ENCODE measurements around the gene CAMTA1.

The CAMTA1 gene

DNA sequence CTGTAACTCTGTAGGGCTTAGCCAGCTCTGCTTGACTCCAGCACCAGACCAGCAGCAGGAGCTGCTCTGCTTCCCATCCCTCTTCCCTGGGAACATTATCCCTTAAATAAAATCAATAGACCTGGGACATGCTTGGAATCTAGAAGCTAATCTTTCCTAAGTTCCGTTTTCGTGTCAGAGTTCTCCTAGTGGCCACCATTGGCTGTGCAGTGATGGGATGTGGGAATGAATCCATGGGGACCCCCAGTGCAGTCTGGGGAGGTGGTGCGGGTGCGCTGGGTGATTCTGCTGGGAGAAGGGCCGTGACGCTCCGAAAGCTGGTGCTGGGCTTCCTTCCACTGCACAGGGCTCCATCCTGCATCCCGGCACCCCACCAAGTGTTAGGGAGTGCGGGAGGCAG is 202.7 kb downstream of the CAMTA1 start:
- DNase-seq: no peak

DNA sequence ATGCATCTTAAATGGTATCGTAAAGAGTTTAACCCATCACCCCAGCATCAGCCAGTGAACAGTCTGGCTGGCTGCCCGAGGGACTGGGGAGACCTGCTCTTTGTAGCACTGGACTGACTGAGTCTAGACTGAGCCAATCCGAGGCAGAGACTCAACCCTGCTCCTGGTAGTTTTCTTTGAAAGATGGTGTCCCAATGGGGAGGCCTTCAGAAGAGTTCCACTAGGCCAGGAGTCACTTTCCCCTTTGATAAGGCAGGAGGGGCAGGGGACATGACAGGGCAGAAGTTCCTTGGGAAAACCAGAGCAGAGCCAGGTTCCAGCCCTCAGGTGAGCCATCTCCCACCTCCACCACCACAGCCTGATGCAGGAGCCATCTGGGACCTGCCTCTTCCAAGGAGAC is 203.5 kb downstream of the CAMTA1 start:
- DNase-seq: no peak

DNA sequence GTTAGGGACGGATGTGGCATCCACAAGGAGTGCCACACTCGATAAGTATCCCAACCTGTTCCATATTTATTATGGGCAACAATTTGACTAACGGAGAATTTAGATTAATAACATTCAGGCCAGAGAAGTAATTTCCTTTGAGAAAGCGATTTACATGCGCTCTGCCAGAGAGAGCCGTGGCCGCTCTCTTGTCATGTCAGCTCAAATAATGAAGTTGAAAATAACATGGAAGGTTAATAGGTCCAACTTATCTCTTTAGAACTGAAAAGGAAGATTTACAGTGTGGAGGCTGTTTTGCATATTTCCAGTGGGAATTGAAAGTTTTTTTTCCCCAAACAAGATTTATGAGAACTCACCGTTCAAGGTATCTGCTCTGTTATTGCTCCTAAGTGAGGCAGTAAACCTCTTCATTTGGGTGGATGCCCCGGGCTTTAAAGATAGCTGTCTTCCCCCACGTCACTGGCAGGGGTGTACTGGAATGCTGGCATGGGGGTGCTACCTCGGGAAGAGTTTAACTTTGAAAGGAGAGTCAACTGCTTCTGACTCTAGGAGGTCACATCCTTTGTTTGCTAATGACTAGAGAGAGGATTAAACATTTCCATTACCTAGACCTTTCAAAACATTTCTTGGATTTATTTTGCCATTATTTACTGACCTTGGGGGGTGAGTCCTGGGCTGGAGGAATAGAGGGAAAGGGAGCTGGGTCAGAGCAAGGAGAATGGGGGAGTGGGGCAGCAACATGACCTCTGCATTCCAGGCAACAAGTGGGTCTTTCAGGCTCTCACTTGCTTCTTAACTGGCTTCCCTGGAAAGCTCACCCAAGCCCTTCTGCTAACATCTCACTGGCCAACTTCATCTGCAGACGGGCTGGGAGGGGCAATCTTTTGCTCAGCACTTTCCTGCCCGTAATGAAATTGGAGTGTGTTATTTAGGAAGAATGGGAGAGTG is 204.2 kb downstream of the CAMTA1 start:
- DNase-seq: no peak

DNA sequence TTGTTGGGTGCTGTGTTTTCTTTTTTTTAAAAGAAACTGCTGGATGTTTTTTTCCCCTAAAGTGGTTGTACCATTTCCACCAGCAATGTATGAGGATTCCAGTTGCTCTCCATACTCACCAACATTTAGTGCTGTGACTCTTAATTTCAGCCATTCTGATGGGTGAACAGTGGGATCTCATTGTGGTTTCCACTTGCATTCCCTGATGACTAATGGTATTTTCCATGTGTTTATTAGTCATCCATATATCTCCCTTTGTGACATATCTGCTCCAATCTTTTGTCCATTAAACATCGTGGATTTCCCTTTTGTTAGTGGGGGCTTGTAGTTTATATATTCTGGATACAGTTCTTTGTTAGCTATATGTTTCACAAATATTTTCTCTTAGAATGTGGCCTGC is 206.0 kb downstream of the CAMTA1 start:
- no peak for DNase-seq

DNA sequence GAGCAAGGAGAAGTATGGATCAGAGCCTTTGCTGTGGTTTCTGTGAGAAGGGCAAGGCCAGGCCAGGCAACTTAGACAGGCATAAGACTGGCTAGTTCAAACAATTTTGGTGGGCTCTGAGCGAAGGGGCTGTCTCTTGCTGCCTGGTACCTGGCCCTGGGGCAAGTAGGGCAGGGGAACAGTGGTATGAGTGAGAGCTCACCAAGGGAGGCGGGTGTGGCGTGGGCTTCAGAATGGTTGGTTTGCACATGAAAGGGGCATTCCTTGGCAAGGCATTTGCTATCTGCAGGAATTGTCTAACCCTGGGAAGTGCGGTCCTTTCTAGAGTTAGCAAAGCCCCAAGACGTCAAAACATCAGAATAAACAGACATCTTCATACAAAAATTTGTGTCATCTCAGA is 210.5 kb downstream of the CAMTA1 start:
- DNase-seq: no peak

DNA sequence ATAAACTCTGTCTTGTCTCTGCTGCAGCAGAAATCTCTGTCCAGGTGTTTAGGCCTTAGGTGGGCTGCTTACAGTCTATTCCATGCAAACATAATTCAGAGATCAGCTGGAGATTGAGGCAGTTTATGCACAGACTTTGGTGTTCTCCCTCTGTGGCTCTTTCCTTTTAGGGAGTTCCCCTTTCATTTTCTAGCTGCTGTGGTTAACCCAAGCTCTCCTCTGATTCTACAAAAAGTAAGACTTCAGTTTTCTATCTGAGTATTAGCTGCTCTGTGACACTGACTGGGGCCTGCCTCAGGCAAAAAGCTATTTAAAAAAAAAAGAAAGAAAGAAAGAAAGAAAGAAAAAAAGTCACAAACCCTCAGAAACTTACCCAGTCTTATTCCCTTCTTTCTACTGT is 211.1 kb downstream of the CAMTA1 start:
- no peak for DNase-seq

DNA sequence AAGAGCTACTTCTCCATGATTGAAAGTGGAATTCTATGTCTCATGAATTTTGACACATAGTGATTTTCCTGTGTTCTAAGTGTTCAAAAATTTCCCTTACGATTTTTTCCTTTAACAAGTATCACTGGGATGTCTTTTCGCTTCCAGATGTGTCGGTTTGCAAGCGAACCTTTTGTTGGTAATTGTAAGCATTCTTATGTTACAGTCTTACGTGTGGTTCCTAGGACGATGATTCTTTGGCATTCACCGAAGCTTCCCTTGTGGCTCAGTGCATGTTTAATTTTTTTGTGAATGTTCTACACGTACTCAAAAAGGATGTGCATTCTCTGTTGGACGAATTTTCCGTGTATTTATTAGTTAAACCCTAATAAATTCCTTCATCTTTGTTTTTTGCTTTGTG is 211.6 kb downstream of the CAMTA1 start:
- no peak for DNase-seq

DNA sequence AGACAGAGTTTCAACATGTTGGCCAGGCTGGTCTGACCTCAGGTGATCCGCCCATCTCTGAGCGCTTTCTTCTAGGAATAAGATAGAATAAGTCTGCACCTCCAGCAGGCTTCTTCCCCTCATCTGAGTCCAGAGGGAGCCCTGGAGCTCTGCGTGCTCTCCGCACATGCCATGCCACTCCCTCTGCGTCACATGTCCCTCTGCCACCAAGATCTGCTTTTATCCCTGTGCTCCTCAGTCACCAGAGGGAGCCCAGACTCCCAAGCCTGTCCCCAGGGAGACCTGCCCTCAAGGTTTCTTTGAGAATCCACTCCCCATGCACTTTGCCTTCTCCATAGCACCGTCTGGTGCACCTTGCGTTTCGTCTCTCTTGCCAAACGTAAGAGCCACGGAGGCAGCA is 213.0 kb downstream of the CAMTA1 start:
- DNase-seq: no peak

DNA sequence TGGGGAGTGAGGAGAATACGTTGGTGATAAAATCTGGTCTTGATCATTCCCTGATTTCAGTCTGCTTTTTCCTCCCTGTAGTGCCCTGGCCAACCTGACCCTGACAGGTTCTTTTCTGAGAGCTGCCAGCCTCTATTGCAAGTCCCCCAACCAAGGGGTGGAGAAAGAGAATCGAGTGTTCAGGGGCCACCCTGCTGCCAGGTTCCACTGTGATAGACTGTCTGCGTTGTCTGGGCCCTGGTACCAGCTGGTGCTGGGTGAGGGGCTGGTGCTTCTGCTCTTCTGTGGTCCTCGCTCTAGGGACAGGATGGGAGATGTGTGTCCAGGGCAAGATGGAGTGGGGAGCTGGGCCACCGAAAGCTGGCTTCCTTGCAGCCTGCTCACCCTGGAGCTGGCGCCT is 214.6 kb downstream of the CAMTA1 start:
- no peak for DNase-seq

DNA sequence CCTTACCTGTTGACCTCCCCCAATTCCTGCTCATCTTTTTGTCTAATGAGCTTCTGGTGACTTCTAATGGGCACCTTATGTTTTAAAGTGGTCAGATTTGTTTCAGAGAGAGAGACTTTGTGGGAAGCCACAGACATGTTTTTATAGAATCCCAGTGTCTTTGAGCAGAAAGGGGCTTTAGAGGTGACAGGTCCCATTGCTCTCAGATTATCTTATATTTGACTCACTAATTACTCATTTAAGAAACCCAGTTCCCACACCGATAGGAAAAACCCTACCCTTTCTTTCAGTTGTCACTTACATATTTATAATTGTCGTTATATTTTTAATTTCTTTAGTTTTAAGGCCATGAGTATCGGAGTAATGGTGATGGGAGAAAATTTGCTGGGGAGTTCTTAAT is 215.5 kb downstream of the CAMTA1 start:
- DNase-seq: no peak

DNA sequence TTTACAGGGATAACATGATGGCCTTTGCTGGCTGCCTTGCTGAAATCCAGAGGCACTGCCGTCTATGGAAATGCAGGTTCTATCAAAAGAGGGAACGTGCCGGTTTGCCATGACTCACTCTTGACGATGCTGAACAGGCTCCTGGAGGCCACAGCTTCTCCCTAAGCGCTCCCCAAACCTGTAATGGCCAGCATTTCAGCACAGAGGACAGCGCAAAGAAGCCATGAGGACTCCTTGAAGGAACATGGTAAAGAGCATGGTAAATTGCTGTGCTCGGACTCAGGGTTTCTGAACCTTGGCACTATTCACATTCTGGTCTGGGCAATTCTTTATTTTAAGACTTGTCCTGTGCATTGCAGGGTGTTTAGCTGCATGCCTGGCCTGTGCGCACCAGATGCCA is 217.5 kb downstream of the CAMTA1 start:
- DNase-seq: no peak

DNA sequence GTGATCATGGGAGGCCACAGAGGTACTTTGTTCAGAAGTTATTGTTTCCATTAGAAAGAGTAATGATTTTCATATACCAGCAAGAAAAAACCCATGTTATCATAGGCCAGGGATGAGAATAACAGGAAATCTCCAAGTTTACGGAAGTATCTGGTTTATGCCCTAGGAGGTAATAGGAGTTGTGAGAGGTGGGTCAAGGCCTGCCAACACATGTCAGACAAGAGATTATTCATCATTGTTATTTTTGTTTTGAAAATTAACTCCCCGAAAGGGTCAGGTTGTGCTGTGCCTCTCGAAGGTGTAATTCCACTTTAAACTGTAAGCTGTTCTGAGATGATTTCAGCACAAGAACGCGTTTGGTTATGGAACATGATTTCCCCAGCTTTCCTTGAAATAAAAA is 218.4 kb downstream of the CAMTA1 start:
- no peak for DNase-seq

DNA sequence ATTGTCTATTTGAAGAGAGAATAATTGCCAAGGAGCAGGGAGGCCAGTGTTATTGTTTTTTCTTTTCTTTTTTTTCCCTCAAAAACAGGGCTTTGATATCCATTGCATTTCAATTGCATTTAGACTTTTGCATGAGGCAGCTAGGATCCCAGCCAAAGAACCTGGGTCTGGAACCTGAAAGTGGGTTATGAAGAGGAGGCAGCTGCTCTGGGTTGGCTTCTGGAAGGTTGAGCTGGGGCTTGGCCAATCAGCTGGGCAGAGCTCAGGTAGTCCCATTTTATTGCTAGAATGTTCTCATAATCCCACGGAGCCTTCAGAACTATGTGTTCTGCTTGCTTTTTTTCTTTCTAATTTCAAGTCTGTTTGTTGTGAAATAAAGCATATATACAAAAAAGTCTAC is 218.9 kb downstream of the CAMTA1 start:
- no peak for DNase-seq

DNA sequence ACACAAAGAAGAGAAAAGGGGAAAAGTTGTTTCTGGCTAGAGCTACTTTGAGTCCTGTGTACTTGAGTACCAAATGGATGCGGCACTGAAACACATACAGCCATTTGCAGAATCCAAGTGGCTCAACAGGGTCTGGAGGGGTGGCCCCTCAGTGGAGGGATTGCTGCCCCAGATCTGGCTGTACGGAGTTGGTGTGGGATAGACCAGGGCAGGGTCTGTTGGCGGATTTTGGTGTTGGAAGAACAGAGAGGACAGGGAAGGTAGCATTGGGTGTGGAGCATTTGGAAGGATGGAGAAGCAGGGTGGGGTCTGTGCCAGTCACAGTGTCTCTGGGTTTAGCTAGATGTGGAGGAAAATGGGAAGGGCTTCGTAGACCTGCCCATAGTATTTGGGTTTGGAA is 220.5 kb downstream of the CAMTA1 start:
- DNase-seq: no peak

DNA sequence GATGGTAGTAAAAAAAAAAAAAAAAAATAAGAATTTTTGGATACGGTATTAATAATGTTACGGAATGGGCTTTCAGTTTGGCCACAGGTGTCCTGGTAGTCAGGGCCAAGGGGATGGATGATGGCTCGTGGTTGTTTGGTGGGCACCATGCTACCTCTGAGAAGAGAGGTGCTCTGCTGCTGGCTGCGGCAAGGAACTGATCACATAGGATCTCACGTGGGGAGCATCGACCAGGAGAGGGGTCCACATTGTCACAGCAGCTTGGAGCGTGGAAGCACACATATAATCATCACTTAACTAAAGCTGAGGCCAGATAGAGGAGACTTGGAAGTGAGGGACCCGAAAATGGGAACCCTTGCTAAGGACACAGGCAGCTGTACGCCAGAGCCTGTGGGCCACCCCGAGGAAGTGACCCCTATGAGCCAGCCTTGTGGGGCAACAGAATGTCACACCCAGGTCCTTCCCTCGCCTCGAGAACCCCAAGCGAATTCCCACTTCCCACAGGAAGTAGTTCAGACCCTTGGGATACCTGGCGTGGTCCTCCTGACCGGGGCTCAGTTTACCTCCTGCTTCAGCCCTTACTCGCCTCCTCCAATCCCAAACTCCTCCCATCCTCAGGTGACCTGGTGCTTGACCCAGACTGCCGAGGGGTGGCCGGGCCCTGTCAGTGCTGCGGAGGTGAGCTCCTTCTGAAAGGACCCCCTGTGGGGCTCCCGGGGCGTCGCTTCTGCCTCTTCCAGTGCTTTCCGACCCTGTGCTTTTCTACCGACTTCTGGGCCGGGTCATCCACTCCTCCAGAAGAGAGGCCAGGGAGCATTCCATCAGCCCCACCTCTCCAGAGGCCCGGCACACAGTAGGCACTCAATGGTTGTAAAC is 222.0 kb downstream of the CAMTA1 start:
- DNase-seq: no peak

DNA sequence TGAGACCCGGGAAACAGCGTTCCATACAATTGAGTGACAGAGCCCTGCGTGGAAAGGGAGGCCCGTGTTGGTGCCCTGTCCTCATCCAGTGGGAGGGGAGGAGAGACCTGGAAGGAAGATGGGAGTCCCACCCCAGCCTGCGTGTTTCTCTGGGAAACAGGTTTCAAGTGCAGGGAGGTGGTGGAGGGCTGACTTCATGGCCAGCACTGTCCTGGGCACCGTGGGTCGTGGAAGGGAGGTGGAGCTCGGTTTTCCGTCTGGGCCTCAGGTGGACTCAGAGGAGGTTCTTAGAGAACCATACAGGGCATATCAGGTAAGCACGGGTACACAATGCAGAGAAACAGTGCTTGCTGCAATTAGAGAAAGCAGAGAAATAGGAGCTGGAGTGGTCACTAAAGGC is 222.6 kb downstream of the CAMTA1 start:
- no peak for DNase-seq

DNA sequence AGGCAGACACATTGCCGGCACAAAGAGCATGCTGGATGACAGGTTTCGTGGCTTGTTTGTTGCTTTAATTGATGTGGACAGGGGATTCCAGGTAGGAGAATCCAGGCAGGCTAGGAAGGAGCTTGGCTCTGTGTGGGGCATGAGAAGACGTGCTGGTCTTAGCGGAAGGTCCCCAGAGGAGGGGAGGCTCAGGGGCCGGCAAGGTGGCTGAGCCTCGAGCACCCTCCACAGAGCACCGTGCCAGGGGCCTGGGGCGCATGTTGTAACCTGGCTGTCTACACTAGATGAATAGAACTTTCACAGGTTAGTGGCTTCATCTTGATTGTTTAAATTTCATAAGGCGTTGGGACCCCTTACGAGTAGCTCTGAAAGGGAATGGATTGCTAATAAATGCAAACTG is 223.1 kb downstream of the CAMTA1 start:
- DNase-seq: no peak

DNA sequence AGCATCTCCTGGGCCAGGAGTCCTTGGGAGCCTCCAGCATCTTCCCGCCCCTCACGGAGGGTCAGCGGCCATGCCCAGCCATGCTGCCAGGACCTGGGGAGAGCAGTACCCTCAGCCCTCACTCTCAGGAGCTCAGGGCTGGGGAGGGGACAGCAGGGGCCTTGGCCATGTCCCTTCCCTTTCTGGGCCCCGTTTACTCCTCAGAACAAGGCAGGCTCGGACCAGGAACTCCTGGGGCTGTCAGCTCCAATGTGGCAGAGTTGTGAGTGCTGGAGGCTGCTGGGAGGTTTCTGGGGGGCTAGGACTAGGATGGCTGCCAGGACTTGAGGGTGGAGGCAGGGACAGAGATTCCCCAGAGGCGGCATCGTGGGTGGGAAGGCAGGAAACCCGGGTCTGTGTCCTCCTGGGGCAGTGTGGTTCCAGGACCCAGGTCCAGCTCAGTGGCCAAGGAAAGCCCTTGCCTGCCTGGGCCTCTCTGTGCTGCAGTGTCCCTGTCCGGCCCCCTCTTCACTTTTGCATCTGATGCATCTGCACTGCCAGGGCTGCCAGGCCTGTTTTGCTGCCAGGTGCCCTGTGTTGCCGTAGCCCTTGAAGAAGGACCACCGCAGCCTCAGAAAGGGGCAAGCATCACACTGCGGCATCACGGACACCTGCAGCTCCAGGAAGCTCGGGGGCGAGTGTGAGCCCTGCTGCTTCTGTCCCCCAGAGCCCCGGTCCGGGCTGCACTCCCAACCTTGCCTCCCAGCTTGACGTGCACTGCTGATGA is 223.9 kb downstream of the CAMTA1 start:
- no peak for DNase-seq

DNA sequence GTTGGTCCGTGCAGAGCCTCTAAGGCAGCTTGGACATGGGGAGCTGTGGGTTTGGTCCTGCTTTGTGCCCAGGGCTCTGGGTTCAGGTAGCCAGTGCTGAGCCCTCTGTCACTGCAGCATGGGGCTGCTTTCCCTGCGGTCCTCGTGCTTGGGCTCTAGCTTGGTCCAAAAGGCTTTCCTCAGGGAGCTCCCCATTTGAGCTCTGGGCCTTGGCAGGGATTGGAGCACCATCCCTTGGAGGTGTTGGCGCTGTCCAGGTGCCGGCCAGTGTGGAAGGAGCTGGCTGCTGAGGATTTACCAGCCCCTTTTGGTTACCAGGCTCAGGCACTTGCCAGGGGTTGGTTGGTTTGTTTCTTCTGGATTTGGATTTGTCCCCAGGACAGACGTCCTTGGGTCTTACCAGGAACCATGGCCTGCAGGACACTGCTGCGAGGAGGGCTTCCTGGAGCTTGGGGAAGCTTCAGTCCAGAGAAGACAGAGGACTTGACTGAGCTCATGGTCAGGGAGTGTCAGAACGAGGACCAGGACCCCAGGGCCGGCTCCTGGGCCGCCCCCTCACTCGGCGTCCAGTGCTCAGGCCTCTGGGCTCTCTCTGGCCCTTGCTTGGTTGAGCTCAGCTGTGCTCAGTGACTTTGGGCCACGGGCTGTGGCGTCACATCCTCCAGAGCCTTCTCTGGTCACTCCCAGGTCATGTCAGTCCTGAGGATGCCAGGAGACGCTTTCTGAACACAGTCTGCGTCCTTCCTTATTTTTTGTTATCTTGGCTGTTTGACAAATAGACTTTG is 224.7 kb downstream of the CAMTA1 start:
- no peak for DNase-seq

DNA sequence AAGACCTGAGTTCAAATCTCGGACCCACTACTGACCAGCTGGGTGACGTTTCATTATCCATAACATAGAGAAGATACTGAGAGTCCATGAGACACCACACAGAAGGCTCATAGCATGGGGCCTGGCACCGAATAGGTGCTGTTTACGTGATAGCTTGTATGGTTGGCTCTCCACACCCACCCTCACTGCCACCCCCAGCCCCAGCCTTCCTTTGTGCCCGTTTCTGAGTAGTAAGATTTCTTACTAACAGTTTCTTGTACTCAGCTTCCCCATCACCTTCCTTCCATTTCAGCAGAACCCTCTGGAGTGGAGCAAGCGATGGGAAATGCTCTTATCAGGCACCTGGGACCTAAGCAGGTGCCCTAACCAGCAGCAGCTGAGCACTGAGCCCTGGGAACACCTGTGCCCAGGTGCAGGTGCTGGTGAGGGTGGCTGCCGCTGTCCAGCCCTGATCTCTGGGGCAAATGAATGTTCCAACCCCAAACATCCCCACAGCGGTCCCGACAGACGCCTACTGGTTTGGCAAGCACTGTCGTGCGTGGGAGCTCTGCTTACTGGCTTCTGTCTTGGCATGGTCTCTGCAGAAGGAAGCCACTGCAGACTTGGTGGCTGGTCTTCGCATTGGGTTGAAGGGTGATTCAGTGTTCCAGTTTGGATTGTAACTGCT is 225.4 kb downstream of the CAMTA1 start:
- DNase-seq: no peak

DNA sequence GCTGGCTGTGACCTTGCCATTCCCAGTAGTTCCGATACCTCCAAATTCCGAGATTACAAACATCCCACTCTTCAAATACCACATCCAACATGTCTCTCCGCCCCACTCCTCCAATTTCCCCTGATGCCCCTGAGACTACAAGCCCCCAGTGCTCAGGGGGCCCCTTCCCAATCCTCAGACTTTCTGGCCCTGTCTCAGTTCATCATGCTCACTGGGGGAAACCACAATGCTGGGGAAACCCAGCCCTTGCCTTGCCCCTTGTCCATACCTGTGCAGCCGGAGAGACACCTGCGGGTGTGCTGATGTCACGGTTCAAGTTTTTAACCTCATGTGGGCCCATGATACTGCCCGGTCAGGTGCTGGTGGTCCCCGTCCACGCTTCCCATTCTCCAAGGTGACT is 226.6 kb downstream of the CAMTA1 start:
- DNase-seq: no peak

DNA sequence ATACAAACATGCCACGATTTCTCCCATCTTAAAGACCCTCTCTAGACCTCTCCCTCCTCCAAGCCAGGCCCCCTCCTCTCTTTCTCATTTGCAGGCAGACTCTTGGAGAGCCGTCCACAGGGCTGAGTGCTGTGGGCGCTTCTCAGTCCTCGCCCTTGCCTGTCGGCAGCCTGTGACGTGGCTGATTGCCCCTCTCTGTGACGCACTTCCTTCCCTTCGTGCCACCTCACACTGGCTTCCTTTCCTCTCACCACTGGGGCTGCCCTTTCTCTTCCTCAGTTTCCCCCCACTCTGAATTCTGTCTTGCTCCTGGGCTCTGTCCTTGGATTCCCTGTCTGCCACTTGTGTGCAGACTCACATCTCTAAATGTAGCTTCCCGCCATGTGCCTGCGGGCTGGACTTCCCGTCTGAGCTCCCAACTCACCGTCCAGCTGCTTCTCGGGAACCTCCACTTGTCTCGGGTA is 227.2 kb downstream of the CAMTA1 start:
- DNase-seq: no peak

All from NCI-H345 (cell line).